Measurements from ENCODE around the gene EIF3K.

- TF ChIP-seq CTCF (conservative IDR thresholded peaks at IDR 0.05; ENCODE audit: low read depth, low read length), result no peak
- no peak for TF ChIP-seq EZH2phosphoT487 (IDR thresholded peaks at IDR 0.05; ENCODE audit: borderline replicate concordance, low read length)
- no peak for TF ChIP-seq EZH2 (IDR thresholded peaks at IDR 0.05; ENCODE audit: low read length, unreplicated experiment)
Observed at GRCh38 chr19:38665950-38666662, 47.1 kb downstream of the EIF3K start.

Measured in PC-3 (cell line).